Measurements from ENCODE around the gene KBTBD3. TPM values are rescaled to one million over a fixed set of nuclear protein-coding genes. Genes with fewer than 3 reads are reported as not detected.
"Not testable (repeated sequence)": the region's sequence is repeated elsewhere in the genome, so short reads cannot be mapped to it uniquely, and the experiment has no call there.

KBTBD3 gene
- total RNA-seq, 2 experiments from 2014 or later: 7.9 to 8.7 TPM

DNA sequence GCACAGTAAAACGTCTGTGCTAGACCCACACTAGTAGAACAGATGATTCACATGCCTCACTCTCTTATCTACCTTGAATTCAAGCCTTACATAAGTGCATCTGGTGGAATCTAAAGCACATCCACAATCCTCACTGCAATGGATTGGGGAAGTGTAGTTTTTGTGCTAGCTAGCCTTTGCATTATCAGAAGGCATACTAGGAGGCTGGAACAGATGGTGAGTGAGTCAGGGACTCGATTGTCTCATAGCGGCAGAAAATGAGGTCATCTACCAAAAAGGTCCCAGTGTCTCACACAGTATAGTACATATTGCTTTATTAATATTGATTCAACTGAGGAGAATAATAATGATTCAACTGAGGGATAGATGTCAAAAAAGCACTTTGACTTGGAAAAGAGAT, 64.4 kb downstream of the KBTBD3 start:
- DNase-seq (no peak), ATAC-seq (no peak)
- Mint-ChIP-seq H3K36me3 (peaks cover 60% of the 10 kb centered on the region), H3K27me3 (no peaks in the 10 kb centered on the region), H3K4me3 (no peak overlapping the region), H3K4me1 (peaks cover 14% of the 10 kb centered on the region), H3K9me3 (ENCODE audit: low read depth) (peaks cover 3% of the 10 kb centered on the region), H3K27ac (no peak overlapping the region)
- CTCF ChIA-PET: no interaction called here

DNA sequence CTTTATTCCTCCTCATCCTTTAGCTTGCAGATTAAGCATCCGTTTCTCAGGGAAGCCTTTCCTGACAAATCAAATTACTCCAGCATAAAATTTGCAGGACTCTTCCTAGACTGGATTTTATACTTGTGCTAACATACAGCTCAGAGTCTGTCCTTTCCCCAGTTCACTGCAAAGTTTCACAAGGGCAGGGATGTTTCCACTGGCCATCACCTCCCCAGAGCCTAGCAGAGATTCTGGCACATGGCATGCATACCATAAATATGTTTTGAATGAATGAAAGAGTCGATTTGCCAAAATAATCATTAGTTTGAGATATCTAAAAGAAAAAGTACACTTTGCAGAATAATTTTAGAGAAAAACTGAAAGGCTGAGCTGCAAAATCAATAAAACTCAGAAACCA, 65.7 kb downstream of the KBTBD3 start:
- no peak overlapping the region for H3K27ac Mint-ChIP-seq
- H3K4me1 Mint-ChIP-seq: peaks cover 7% of the 10 kb centered on the region
- ATAC-seq: no peak
- CTCF ChIA-PET: no interaction called here
- peaks cover 71% of the 10 kb centered on the region for H3K36me3 Mint-ChIP-seq
- peaks cover 3% of the 10 kb centered on the region for H3K9me3 Mint-ChIP-seq (ENCODE audit: low read depth)
- H3K27me3 Mint-ChIP-seq: no peaks in the 10 kb centered on the region
- no peak overlapping the region for H3K4me3 Mint-ChIP-seq
- DNase-seq: no peak

DNA sequence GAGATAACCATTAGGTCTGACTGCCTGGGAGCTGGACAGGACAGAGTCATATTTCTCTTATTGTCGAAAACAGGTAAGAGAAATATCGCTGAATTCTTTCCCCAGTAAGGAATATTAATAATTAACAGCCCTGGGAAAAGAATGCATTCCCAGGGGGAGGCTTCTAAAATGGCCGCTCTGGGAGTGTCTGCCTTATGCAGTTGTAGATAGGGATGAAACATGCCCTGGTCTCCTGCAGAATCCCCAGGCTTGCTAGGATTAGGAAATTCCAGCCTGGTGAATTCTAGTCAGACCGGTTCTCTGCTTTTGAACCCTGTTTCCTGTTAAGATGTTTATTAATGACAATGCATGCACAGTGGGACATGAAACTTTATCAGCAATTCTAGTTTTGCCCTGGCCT, 74.1 kb downstream of the KBTBD3 start:
- not testable (repeated sequence) for ATAC-seq; H3K27me3 Mint-ChIP-seq; DNase-seq; H3K9me3 Mint-ChIP-seq (ENCODE audit: low read depth); H3K4me1 Mint-ChIP-seq; H3K4me3 Mint-ChIP-seq; H3K27ac Mint-ChIP-seq
- peaks cover 60% of the 10 kb centered on the region for H3K36me3 Mint-ChIP-seq
- CTCF ChIA-PET: interaction anchor here (1.0 kb wide), 1 partner anchor 8 kb away, joined by 3 read pairs; no protein-coding TSS in a partner anchor

DNA sequence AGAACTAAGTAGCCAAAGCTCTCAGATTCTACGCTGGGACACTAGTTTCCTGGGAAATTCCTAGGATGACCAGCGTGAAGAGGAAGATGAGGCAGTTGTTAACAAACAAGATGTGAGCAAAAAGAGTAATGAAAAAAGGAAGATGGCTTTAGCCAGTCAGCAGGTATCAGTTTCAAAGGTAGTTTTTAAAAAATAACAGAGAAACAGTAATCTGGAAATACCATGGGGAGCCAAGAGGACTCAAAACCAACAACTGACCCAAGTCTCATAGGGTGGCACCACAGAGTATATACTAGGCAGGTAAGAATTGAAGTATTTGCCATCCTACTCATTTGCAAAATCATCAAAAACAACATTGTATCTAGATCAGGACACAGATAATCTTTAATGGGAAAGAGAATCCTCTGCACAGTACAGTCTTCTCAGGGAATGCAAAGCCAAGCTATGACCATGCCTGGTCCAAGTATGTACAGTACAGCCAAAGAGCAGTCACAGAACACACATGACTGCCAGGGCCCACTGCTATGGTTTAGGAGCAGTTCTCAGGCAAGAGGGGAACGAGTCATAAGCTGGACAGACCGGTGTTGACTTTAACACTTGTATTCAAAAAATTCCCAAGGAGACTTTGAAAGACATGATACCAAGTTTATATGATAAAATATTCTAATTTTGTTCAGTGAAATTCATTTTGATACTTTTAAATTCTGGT, 75.7 kb downstream of the KBTBD3 start:
- CTCF ChIA-PET: no interaction called here
- Mint-ChIP-seq H3K9me3 (ENCODE audit: low read depth) (peaks cover 9% of the 10 kb centered on the region), H3K4me1 (no peaks in the 10 kb centered on the region), H3K27me3 (no peaks in the 10 kb centered on the region), H3K4me3 (no peak overlapping the region), H3K36me3 (peaks cover 45% of the 10 kb centered on the region), H3K27ac (no peak overlapping the region)
- no peak for DNase-seq
- no peak for ATAC-seq

Other genes with a start within 250 kb of the KBTBD3 start
- 10 to 100 TPM; 17.7 to 18.9 TPM for gene MSANTD4, start 55.1 kb downstream of the KBTBD3 start, total RNA-seq
- 10 to 100 TPM; 32.1 to 37.8 TPM for gene AASDHPPT, start 315 bp upstream of the KBTBD3 start, total RNA-seq

Data from activated CD8-positive, alpha-beta memory T cell treated with anti-CD3 and anti-CD28 coated beads, Interleukin-2, amount 10 ng/mL, durations not matched to agents 7 days and 5 days (primary cell).